Lower leg skin (tissue), 4 donors: ENCODE data around the gene NUCB1. TPM values are rescaled to one million over a fixed set of nuclear protein-coding genes. Genes with fewer than 3 reads are reported as not detected.

Source experiments
- DNase-seq, 2 donors: peaks; one replicate each; pipeline ENCODE4 v3.0.0-alpha.2; 2019; ENCODE audit warnings: low spot score in 2 of 2
- H3K4me3 ChIP-seq: fragments of 200-600 bp; sonication (generic); 2 replicates; pipeline ENCODE4 v1.5.1; 2017; ENCODE audit warnings: mild to moderate bottlenecking, low read depth; ENCODE audit not compliant: poor library complexity, severe bottlenecking
- CTCF ChIP-seq, 3 donors: fragments of 450-650 bp; IDR thresholded peaks; one replicate each; pipeline ENCODE4 v1.5.1; 2016; ENCODE audit warnings: antibody characterized with exemption in 3 of 3, mild to moderate bottlenecking in 3 of 3, moderate library complexity in 2 of 3
- POLR2A ChIP-seq, 2 donors: fragments of 450-650 bp; IDR thresholded peaks; one replicate each; pipeline ENCODE4 v1.6.1; 2016 to 2017; ENCODE audit warnings: antibody characterized with exemption in 2 of 2, mild to moderate bottlenecking in 1 of 2, moderate library complexity in 1 of 2
- WGBS, 2 donors: methylation state at CpG; one replicate each; pipeline ENCODE4 v1.1.5; 2018; 5-methylcytosine and 5-hydroxymethylcytosine counted together
- intact Hi-C: fragments of 100-400 bp; cut with DNase I; formaldehyde crosslinking; loops from one replicate; pipeline ENCODE4 v1.15.0; 2023; ENCODE audit warnings: low total_unique reads
- total RNA-seq, 4 donors: library from RNA; depleted of rRNA; stranded (reverse); fragments of >200 nt; gene quantifications; one replicate each; pipeline ENCODE4 v1.1.0, GENCODE V29; 2016

Gene NUCB1
- total RNA-seq: 100 to 1,000 TPM; 162 to 269 (median 189) TPM

GRCh38 chr19:48899781-48900476 lies at the start of gene NUCB1:
TSS of gene NUCB1 (plus strand) at chr19:48900312. CDS start at chr19:48900797, 485 bp downstream.
- peak; percentile 99 to 100 for DNase-seq
- intact Hi-C loops: no loop called here
- TF ChIP-seq POLR2A (IDR thresholded peaks at IDR 0.05): no peak
- TF ChIP-seq CTCF (IDR thresholded peaks at IDR 0.05): peak in 1 of 3 donors; percentile 42
- H3K4me3 ChIP-seq: peak within 1 kb of the TSS; percentile 53
- WGBS, 2 donors: 7% methylated on average over 34 of the region's 34 CpGs

- no peak overlapping the region for H3K4me3 ChIP-seq
- intact Hi-C loops: no loop called here
- 91 to 95% methylated on average over 4 of the region's 4 CpGs for WGBS, 2 donors
- DNase-seq: no peak
- TF ChIP-seq CTCF (IDR thresholded peaks at IDR 0.05): no peak
- no peak for TF ChIP-seq POLR2A (IDR thresholded peaks at IDR 0.05)
Measured at GRCh38 chr19:48852292-48852691, 47.8 kb upstream of the NUCB1 start.

GRCh38 chr19:48853483-48853882 lies 46.6 kb upstream of the NUCB1 start:
- intact Hi-C loops: no loop called here
- WGBS, 2 donors: 86 to 93% methylated on average over 8 of the region's 8 CpGs
- no peak overlapping the region for H3K4me3 ChIP-seq
- DNase-seq: no peak
- TF ChIP-seq POLR2A (IDR thresholded peaks at IDR 0.05) (no peak), CTCF (IDR thresholded peaks at IDR 0.05) (no peak)

DNA sequence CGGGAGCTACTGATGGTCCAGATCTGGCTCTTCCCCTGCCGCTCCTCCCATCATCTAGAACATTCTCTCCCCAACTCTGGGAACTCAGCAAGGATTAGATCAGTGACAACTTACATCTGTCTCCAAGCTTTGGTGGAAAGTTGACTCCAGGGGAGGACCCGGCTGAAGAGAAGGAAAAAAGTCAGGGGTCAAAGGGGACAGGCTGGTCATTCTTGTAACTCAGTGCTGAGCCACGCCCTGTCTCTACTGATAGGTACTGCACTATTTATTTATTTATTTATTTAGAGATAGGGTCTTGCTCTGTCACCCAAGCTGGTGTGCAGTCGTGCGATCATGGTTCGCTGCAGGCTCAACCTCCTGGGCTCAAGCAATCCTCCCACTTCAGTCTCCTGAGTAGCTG lies 46.0 kb upstream of the NUCB1 start:
- DNase-seq: no peak
- 90 to 94% methylated on average over 7 of the region's 7 CpGs for WGBS, 2 donors
- intact Hi-C loops: no loop called here
- TF ChIP-seq CTCF (IDR thresholded peaks at IDR 0.05) (no peak), POLR2A (IDR thresholded peaks at IDR 0.05) (no peak)
- no peak overlapping the region for H3K4me3 ChIP-seq

DNA sequence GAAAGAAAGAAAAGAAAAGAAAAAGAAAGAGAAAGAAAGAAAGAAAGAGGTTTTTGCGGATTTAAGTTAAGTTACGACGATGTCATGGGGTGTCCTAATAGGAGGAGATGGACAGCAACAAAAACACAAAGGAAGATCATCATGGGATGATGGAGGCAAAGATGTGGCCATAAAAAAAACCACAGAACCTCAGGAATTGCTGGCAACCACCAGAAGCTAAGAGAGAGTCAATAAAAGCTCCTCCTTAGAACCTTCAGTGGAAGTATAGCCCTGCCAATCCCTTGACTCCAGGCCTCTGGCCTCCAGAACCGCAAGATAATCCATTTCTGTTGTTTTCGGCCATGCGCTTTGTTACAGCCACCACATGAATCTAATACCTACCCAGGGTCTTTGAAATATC lies 43.2 kb upstream of the NUCB1 start:
- WGBS, 2 donors: 84 to 96% methylated on average over 6 of the region's 6 CpGs
- DNase-seq: no peak
- no peak overlapping the region for H3K4me3 ChIP-seq
- TF ChIP-seq POLR2A (IDR thresholded peaks at IDR 0.05): no peak
- no peak for TF ChIP-seq CTCF (IDR thresholded peaks at IDR 0.05)
- intact Hi-C loops: no loop called here
